ENCODE data around the gene GSS. TPM values are rescaled to one million over a fixed set of nuclear protein-coding genes. Genes with fewer than 3 reads are reported as not detected.

The GSS gene
- total RNA-seq, 1 experiment from 2014 or later = 83.6 TPM

DNA sequence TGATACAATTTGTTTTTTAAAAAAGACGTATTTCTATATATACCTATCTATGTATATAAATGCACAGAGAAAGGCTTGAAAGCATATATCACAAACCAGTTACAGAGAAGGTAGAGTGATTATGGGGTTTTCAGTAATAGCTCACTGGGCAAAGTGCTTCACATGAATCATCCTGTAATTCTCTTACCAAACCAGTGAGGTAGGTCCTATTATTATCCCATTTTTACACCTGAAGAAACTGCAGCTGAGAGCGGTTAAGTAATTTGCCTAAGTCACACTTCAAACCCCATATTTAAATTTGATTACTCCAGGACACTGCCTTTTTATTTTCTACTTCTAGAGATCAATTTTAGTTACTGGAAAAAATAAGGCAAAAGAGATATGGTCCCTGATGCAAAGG lies 4.4 kb downstream of the GSS start:
- no peak for DNase-seq (ENCODE audit: low read depth, low spot score)
- Histone ChIP-seq H3K9ac (ENCODE audit: low read length) (no peak overlapping the region), H3K9me2 (ENCODE audit: insufficient read depth) (no peaks in the 10 kb centered on the region), H3K27ac (ENCODE audit: low read depth, low read length) (no peak overlapping the region), H2AFZ (ENCODE audit: low read depth, low read length, poor library complexity, severe bottlenecking) (no peak overlapping the region), H3K4me3 (replicated peaks in 1 of 2; ENCODE audit: low read depth in 1 of 2, low read length in 2 of 2) (no peak overlapping the region), H3K79me2 (ENCODE audit: insufficient read depth, low read length) (peaks cover 15% of the 10 kb centered on the region), H3K4me1 (ENCODE audit: control insufficient read depth in 1 of 2, insufficient read depth in 2 of 2, low read length in 2 of 2) (peaks cover 6 to 15% of the 10 kb centered on the region in 2 experiments), H3K27me3 (ENCODE audit: insufficient read depth, low read length) (no peaks in the 10 kb centered on the region), H3K36me3 (ENCODE audit: control insufficient read depth in 1 of 2, insufficient read depth in 2 of 2, low read length in 2 of 2) (peaks cover 14 to 24% of the 10 kb centered on the region in 2 experiments; a peak in 3 of 4 replicates), H3K9me3 (ENCODE audit: control insufficient read depth in 1 of 2, insufficient read depth in 1 of 2, low read depth in 1 of 2, low read length in 2 of 2) (no peaks in the 10 kb centered on the region), H3K4me2 (ENCODE audit: low read length) (no peak overlapping the region), H4K20me1 (ENCODE audit: insufficient read depth) (no peaks in the 10 kb centered on the region)
- ChIA-PET CTCF (interaction anchor here (0.9 kb wide), 1 partner anchor 77 kb away, joined by 3 read pairs; no protein-coding TSS in a partner anchor), POLR2A (no interaction called here), RAD21 (ENCODE audit: low non-redundant PET in 1 of 2, low total read pairs in 2 of 2, uncharacterized antibody in 2 of 2, unreplicated experiment in 2 of 2) (no interaction called here)
- intact Hi-C loops (cut with micrococcal nuclease) = no loop called here
- no peak for ATAC-seq
- no TSS peak for BruUV-seq (replicated peaks)
- no peak for TF ChIP-seq CEBPB (IDR thresholded peaks at IDR 0.05; ENCODE audit: low read depth)
- TF ChIP-seq RAD21 (IDR thresholded peaks at IDR 0.05; ENCODE audit: low read depth) = no peak
- TF ChIP-seq ZFX (IDR thresholded peaks at IDR 0.05) = no peak

DNA sequence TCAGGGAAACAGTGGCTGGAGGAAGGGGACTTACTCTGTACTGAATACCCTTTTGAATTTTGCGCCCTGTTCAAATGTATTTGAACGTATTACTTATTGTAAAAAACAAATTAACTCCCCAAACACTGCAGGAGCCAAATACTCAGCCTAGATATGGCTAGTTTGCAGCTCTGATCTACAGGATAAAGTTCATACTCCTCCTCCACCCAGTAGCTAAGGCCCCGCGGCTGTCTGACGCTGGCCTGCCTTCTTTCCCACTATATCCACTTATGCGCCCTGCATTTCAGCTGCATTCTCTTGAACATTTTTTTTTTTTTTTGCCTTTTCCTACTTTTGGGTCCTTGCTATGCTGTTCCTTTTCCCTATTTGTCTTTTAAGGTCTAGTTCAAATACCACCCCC lies 6.5 kb downstream of the GSS start:
- no peaks in the 10 kb centered on the region for H3K27me3 ChIP-seq (ENCODE audit: insufficient read depth, low read length)
- intact Hi-C loops (cut with micrococcal nuclease) = no loop called here
- peaks cover 6% of the 10 kb centered on the region for H3K79me2 ChIP-seq (ENCODE audit: insufficient read depth, low read length)
- no peaks in the 10 kb centered on the region for H3K9me2 ChIP-seq (ENCODE audit: insufficient read depth)
- TF ChIP-seq JUND (IDR thresholded peaks at IDR 0.05) (no peak), SP1 (IDR thresholded peaks at IDR 0.05; ENCODE audit: low read depth) (no peak), EZH2phosphoT487 (IDR thresholded peaks at IDR 0.05; ENCODE audit: borderline replicate concordance) (no peak), CEBPB (IDR thresholded peaks at IDR 0.05; ENCODE audit: low read depth) (no peak), POLR2A (IDR thresholded peaks at IDR 0.05; ENCODE audit: borderline replicate concordance, extremely low read depth, insufficient read depth, insufficient read length) (no peak), TCF7L2 (IDR thresholded peaks at IDR 0.05; ENCODE audit: borderline replicate concordance, extremely low read depth, insufficient read depth, insufficient read length) (no peak), SIN3A (IDR thresholded peaks at IDR 0.05; ENCODE audit: low read depth) (no peak), ZNF274 (IDR thresholded peaks at IDR 0.05; ENCODE audit: low read depth, low read length) (no peak)
- TF ChIP-seq, protein P1, sequence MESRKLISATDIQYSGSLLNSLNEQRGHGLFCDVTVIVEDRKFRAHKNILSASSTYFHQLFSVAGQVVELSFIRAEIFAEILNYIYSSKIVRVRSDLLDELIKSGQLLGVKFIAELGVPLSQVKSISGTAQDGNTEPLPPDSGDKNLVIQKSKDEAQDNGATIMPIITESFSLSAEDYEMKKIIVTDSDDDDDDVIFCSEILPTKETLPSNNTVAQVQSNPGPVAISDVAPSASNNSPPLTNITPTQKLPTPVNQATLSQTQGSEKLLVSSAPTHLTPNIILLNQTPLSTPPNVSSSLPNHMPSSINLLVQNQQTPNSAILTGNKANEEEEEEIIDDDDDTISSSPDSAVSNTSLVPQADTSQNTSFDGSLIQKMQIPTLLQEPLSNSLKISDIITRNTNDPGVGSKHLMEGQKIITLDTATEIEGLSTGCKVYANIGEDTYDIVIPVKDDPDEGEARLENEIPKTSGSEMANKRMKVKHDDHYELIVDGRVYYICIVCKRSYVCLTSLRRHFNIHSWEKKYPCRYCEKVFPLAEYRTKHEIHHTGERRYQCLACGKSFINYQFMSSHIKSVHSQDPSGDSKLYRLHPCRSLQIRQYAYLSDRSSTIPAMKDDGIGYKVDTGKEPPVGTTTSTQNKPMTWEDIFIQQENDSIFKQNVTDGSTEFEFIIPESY (IDR thresholded peaks at IDR 0.05; ENCODE audit: extremely low read depth, insufficient replicate concordance, low read length) = no peak
- TF ChIP-seq, protein P2, sequence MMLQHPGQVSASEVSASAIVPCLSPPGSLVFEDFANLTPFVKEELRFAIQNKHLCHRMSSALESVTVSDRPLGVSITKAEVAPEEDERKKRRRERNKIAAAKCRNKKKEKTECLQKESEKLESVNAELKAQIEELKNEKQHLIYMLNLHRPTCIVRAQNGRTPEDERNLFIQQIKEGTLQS (IDR thresholded peaks at IDR 0.05) = no peak
- TF ChIP-seq, protein P3, sequence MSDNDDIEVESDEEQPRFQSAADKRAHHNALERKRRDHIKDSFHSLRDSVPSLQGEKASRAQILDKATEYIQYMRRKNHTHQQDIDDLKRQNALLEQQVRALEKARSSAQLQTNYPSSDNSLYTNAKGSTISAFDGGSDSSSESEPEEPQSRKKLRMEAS (IDR thresholded peaks at IDR 0.05) = no peak
- TF ChIP-seq, protein P4, sequence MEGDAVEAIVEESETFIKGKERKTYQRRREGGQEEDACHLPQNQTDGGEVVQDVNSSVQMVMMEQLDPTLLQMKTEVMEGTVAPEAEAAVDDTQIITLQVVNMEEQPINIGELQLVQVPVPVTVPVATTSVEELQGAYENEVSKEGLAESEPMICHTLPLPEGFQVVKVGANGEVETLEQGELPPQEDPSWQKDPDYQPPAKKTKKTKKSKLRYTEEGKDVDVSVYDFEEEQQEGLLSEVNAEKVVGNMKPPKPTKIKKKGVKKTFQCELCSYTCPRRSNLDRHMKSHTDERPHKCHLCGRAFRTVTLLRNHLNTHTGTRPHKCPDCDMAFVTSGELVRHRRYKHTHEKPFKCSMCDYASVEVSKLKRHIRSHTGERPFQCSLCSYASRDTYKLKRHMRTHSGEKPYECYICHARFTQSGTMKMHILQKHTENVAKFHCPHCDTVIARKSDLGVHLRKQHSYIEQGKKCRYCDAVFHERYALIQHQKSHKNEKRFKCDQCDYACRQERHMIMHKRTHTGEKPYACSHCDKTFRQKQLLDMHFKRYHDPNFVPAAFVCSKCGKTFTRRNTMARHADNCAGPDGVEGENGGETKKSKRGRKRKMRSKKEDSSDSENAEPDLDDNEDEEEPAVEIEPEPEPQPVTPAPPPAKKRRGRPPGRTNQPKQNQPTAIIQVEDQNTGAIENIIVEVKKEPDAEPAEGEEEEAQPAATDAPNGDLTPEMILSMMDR (IDR thresholded peaks at IDR 0.05 in 2 of 3, conservative IDR thresholded peaks at IDR 0.05 in 1 of 3; ENCODE audit: borderline replicate concordance in 1 of 3, insufficient read depth in 1 of 3, low read depth in 2 of 3, low read length in 2 of 3) = no peak
- DNase-seq (ENCODE audit: low read depth, low spot score) = no peak
- no peak overlapping the region for H3K27ac ChIP-seq (ENCODE audit: low read depth, low read length)
- peaks cover 14 to 37% of the 10 kb centered on the region in 2 experiments; a peak in 3 of 4 replicates for H3K36me3 ChIP-seq (ENCODE audit: control insufficient read depth in 1 of 2, insufficient read depth in 2 of 2, low read length in 2 of 2)
- H3K9me3 ChIP-seq (ENCODE audit: control insufficient read depth in 1 of 2, insufficient read depth in 1 of 2, low read depth in 1 of 2, low read length in 2 of 2) = no peaks in the 10 kb centered on the region
- H3K4me3 ChIP-seq (replicated peaks in 1 of 2; ENCODE audit: low read depth in 1 of 2, low read length in 2 of 2) = no peak overlapping the region
- RAD21 ChIA-PET (ENCODE audit: low non-redundant PET in 1 of 2, low total read pairs in 2 of 2, uncharacterized antibody in 2 of 2, unreplicated experiment in 2 of 2) = no interaction called here
- no TSS peak for BruUV-seq (replicated peaks)
- CTCF ChIA-PET = no interaction called here
- ATAC-seq = no peak
- H3K4me1 ChIP-seq (ENCODE audit: control insufficient read depth in 1 of 2, insufficient read depth in 2 of 2, low read length in 2 of 2) = peaks cover 0 to 3% of the 10 kb centered on the region in 2 experiments; a peak in 1 of 4 replicates
- no peak overlapping the region for H3K4me2 ChIP-seq (ENCODE audit: low read length)
- no peak overlapping the region for H2AFZ ChIP-seq (ENCODE audit: low read depth, low read length, poor library complexity, severe bottlenecking)
- no peaks in the 10 kb centered on the region for H4K20me1 ChIP-seq (ENCODE audit: insufficient read depth)
- no peak overlapping the region for H3K9ac ChIP-seq (ENCODE audit: low read length)
- POLR2A ChIA-PET = no interaction called here

All from HCT116 (cell line).